Right atrium auricular region (tissue), 2 donors: ENCODE data around the gene FOXN1. TPM values are rescaled to one million over a fixed set of nuclear protein-coding genes. Genes with fewer than 3 reads are reported as not detected.

Source experiments
- DNase-seq: peaks from one replicate; pipeline ENCODE4 v3.0.0-alpha.2; 2019; ENCODE audit warnings: low spot score
- H3K27ac ChIP-seq, 2 donors: fragments of 200-600 bp; sonication (generic); 1 replicate in 1 of 2; 2 replicates in 1 of 2; pipeline ENCODE4 v1.5.1; 2016 to 2019
- H3K27me3 ChIP-seq, 2 donors: fragments of 200-600 bp; sonication (generic); one replicate each; pipeline versions ENCODE4 v1.5.1 to v1.6.0; 2017 to 2019
- H3K36me3 ChIP-seq: fragments of 200-600 bp; sonication (generic); one replicate; pipeline ENCODE4 v1.5.1; 2016
- H3K4me1 ChIP-seq, 2 donors: fragments of 200-600 bp; sonication (generic); one replicate each; pipeline versions ENCODE4 v1.5.1 to v1.6.0; 2017 to 2019
- H3K4me3 ChIP-seq, 2 donors: fragments of 200-600 bp; sonication (generic); 1 replicate in 1 of 2; 2 replicates in 1 of 2; pipeline ENCODE4 v1.5.1; 2017 to 2019; ENCODE audit warnings: mild to moderate bottlenecking in 1 of 2, moderate library complexity in 1 of 2
- H3K9me3 ChIP-seq, 2 donors: fragments of 200-600 bp; sonication (generic); one replicate each; pipeline ENCODE4 v1.5.1; 2019
- CTCF ChIP-seq, 2 donors: fragments of 200-600 bp; sonication (generic); IDR thresholded peaks; one replicate each; pipeline ENCODE4 v1.5.1; 2019; ENCODE audit warnings: antibody characterized with exemption in 2 of 2
- total RNA-seq, 2 donors: library from RNA; depleted of rRNA; stranded (reverse); fragments of >200 nt; gene quantifications; one replicate each; pipeline ENCODE4 v1.1.0, GENCODE V29; 2016

The FOXN1 gene
- total RNA-seq, 2 donors from 2014 or later: not detected

GRCh38 chr17:28476076-28476865, 29.9 kb upstream of the FOXN1 start:
- no peak overlapping the region for H3K27ac ChIP-seq
- TF ChIP-seq CTCF (IDR thresholded peaks at IDR 0.05): no peak
- DNase-seq: no peak
- H3K27me3 ChIP-seq: no peaks in the 10 kb centered on the region
- no peaks in the 10 kb centered on the region for H3K9me3 ChIP-seq
- no peak overlapping the region for H3K4me3 ChIP-seq
- H3K36me3 ChIP-seq: no peaks in the 10 kb centered on the region
- H3K4me1 ChIP-seq: no peaks in the 10 kb centered on the region

GRCh38 chr17:28477928-28478327, 28.2 kb upstream of the FOXN1 start:
- Histone ChIP-seq H3K36me3 (no peaks in the 10 kb centered on the region), H3K9me3 (no peaks in the 10 kb centered on the region), H3K27me3 (no peaks in the 10 kb centered on the region), H3K4me3 (no peak overlapping the region), H3K4me1 (no peaks in the 10 kb centered on the region), H3K27ac (no peak overlapping the region)
- TF ChIP-seq CTCF (IDR thresholded peaks at IDR 0.05): no peak
- no peak for DNase-seq

- no peaks in the 10 kb centered on the region for H3K4me1 ChIP-seq
- no peak for DNase-seq
Measured at GRCh38 chr17:28478712-28479615, 27.2 kb upstream of the FOXN1 start.

GRCh38 chr17:28480278-28480677, 25.9 kb upstream of the FOXN1 start:
- no peak for DNase-seq
- Histone ChIP-seq H3K4me1 (no peaks in the 10 kb centered on the region), H3K9me3 (no peaks in the 10 kb centered on the region), H3K36me3 (no peaks in the 10 kb centered on the region), H3K27ac (no peak overlapping the region), H3K4me3 (no peak overlapping the region), H3K27me3 (no peaks in the 10 kb centered on the region)
- TF ChIP-seq CTCF (IDR thresholded peaks at IDR 0.05): no peak

More at GRCh38 chr17:28478712-28479615, 27.2 kb upstream of the FOXN1 start:
- Histone ChIP-seq H3K27ac (no peak overlapping the region), H3K4me3 (no peak overlapping the region), H3K36me3 (no peaks in the 10 kb centered on the region), H3K27me3 (no peaks in the 10 kb centered on the region), H3K9me3 (no peaks in the 10 kb centered on the region)
- TF ChIP-seq CTCF (IDR thresholded peaks at IDR 0.05): no peak

GRCh38 chr17:28480799-28481571, 25.2 kb upstream of the FOXN1 start:
- no peak for TF ChIP-seq CTCF (IDR thresholded peaks at IDR 0.05)
- Histone ChIP-seq H3K36me3 (no peaks in the 10 kb centered on the region), H3K4me3 (no peak overlapping the region), H3K9me3 (no peaks in the 10 kb centered on the region), H3K27me3 (no peaks in the 10 kb centered on the region), H3K4me1 (no peaks in the 10 kb centered on the region), H3K27ac (no peak overlapping the region)
- DNase-seq: no peak
